WI38 (cell line): ENCODE data around the gene PDE2A.

Experiments used
- H3K4me3 ChIP-seq: 2 replicates; pipeline ENCODE4 v1.5.1; 2011; ENCODE audit warnings: low read depth, mild to moderate bottlenecking, control low read depth, low read length
- CTCF ChIP-seq: IDR thresholded peaks from 2 replicates; pipeline ENCODE4 v1.5.1; 2012; ENCODE audit warnings: low read depth, mild to moderate bottlenecking, control low read depth, low read length

PDE2A gene

DNA sequence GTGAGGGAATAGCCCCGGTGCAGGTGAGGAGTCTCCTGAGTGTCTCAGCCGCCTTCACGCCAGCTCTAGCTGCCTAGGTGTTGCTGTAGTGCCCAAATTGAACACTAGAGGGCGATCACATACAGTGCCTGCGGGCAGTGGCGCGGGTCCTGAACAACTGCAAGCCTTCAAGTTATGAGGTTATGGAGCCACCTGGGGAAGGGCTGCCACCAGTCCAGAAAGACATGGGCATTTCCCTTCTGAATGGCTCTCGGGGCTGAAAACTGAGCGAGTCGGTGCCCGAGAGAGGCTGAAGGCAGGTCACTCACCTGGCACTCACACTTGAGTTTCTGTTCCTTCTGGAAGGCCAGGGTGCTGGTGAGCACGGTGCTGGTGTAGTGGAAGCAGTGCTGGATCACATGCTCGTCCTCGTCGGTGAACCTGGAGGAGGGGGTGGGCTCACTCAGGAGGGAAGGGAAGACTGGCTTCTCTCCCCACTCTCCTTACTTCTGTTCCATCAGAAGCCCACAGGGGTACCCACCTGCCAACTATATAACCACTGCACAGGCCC lies 88.4 kb downstream of the PDE2A start:
- TF ChIP-seq CTCF, result peak; percentile 71
- no peak overlapping the region for H3K4me3 ChIP-seq

- TF ChIP-seq CTCF, result no peak
- H3K4me3 ChIP-seq, result no peak overlapping the region
Observed at GRCh38 chr11:72584939-72585597, 89.2 kb downstream of the PDE2A start.

- no peak for TF ChIP-seq CTCF
- no peak overlapping the region for H3K4me3 ChIP-seq
Observed at GRCh38 chr11:72584293-72584938, 89.8 kb downstream of the PDE2A start.

DNA sequence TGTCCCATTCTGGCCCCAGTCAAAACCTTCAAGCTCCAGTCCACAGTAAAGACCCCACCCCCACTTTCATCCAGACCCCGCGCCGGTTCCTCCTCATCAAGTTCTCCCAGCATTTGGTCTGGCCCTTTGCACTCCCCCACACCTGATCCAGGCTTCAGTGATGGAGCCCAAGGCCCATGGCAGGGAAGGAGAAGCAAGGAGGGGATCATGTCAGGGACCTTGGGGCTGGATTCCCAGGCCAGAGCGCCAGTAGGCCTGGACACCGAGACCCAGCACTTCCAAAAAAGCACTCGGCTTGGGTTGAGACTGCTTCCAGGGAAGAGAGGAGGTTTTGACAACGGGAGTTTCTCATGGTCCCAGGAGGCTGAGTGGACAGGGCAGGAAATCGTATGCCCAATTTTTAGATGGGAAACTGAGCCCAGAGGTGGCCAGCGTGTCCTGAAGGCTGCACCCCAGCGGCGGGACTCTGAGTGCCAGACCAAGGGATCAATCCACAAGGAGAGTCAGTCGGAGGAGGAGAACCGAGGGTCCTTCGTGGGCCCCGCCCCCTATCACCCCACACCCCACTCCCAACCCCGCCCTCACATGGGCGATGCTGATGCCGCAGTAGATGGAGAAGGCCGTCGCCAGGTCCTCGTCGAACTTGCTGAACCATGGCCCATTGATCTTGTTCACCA lies 90.5 kb downstream of the PDE2A start:
- H3K4me3 ChIP-seq, result no peak overlapping the region
- no peak for TF ChIP-seq CTCF

DNA sequence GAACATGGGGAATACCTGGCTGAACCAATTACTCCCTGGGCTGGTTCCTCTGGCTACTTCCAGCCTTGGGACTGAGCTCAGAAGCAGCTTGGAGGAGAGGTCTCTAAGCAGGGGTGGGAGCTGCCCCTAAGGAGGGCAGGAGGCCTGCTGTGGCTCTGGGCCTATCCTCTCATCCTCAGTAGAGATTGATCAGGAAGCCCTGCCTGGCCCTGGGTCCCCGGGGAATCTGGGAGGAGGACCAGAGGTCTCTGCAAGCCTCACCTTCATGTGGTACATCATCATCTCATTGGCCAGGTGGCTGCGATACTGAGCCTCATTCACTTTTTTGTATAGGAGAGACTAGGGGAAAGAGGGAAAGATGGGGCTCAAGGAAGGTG lies 91.1 kb downstream of the PDE2A start:
- H3K4me3 ChIP-seq, result no peak overlapping the region
- TF ChIP-seq CTCF, result no peak

DNA sequence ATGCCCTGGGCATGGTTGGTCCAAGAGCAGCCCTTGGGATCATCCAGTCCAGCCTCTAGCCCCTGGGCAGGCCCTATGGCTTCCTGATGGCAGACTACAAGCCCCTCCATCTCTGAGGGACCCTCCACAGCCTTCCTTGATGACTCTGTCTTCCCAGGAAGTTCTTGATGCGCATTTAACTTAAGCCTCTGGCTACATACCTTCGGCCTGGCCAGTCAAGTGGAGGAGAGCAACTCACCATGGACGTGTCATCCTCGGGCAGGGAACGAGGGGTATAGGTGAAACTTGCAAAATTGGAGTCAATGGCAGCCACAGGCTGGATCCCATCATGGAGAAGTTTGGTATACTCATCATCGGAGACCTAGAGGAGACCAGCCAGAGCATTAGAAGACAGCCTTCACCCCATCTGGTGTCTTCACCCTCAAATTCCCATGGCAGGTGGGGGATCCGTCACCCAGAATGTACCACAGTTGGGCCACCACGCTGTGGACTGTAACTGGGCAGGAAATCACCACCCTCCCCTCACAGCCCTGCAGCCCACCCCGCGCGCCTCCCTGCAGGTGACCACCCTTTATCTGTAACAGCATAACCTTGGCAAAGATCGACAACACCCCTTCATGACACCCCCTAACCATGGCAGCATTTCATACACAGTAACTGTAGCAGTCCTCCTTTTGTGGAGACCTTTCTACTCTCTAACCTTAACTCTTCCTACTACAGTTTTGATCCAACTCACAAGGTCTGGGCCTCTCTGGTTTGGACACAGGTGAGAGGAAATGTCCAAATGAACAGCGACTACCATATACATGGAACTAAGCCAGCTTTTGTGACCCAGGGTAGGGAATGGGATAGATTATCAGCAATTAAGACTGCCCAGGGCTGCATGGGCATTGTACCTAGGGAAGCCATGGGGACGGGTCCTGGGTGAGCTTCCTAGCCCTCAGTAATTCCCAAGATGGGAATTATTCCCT lies 91.7 kb downstream of the PDE2A start:
- no peak for TF ChIP-seq CTCF
- H3K4me3 ChIP-seq, result no peak overlapping the region
